ENCODE data around the gene ARHGAP22.

DNA sequence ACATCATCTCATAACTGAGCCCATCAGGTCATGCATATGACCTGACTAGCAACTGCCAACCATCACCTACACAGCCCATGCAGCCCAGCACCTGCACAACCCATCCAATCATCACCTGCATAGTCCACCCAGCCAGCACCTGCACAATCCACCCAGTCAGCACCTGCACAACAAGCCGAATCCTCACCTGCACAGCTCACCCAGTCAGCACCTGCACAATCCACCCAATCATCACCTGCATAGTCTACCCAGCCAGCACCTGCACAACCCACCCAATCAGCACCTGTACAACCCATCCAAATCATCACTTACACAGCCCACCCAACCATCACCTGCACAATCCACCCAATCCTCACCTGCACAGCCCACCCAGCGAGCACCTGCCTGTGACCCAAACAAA, 46.4 kb upstream of the ARHGAP22 start:
- TF ChIP-seq, protein P1, sequence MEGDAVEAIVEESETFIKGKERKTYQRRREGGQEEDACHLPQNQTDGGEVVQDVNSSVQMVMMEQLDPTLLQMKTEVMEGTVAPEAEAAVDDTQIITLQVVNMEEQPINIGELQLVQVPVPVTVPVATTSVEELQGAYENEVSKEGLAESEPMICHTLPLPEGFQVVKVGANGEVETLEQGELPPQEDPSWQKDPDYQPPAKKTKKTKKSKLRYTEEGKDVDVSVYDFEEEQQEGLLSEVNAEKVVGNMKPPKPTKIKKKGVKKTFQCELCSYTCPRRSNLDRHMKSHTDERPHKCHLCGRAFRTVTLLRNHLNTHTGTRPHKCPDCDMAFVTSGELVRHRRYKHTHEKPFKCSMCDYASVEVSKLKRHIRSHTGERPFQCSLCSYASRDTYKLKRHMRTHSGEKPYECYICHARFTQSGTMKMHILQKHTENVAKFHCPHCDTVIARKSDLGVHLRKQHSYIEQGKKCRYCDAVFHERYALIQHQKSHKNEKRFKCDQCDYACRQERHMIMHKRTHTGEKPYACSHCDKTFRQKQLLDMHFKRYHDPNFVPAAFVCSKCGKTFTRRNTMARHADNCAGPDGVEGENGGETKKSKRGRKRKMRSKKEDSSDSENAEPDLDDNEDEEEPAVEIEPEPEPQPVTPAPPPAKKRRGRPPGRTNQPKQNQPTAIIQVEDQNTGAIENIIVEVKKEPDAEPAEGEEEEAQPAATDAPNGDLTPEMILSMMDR (IDR thresholded peaks at IDR 0.05) = no peak
- TF ChIP-seq ZFX (IDR thresholded peaks at IDR 0.05; ENCODE audit: borderline replicate concordance) = no peak
